Islet precursor cell (in vitro differentiated cells): ENCODE data around the gene HPS4.
"Not testable (repeated sequence)": the region's sequence is repeated elsewhere in the genome, so short reads cannot be mapped to it uniquely, and the experiment has no call there.

Experiments used
- DNase-seq: peaks from one replicate; pipeline ENCODE4 v3.0.0-alpha.2; 2018

The HPS4 gene

GRCh38 chr22:26439559-26439958, 44.0 kb downstream of the HPS4 start:
- DNase-seq = no peak

- DNase-seq = not testable (repeated sequence)
Observed at GRCh38 chr22:26438776-26439175, 44.8 kb downstream of the HPS4 start.

- DNase-seq = no peak
Observed at GRCh38 chr22:26437694-26438392, 45.7 kb downstream of the HPS4 start.

GRCh38 chr22:26436903-26437515, 46.6 kb downstream of the HPS4 start:
- DNase-seq = no peak

- no peak for DNase-seq
Observed at GRCh38 chr22:26435327-26436093, 48.1 kb downstream of the HPS4 start.

GRCh38 chr22:26433805-26434204, 49.8 kb downstream of the HPS4 start:
- DNase-seq = no peak

GRCh38 chr22:26432619-26433311, 50.8 kb downstream of the HPS4 start:
- DNase-seq = no peak

- DNase-seq = no peak
Observed at GRCh38 chr22:26431261-26431995, 52.2 kb downstream of the HPS4 start.

GRCh38 chr22:26430600-26430999, 53.0 kb downstream of the HPS4 start:
- no peak for DNase-seq

GRCh38 chr22:26429458-26430286, 53.9 kb downstream of the HPS4 start:
- no peak for DNase-seq

- peak; percentile 78 for DNase-seq
Observed at GRCh38 chr22:26428515-26429457, 54.8 kb downstream of the HPS4 start, which contains the start of gene ASPHD2. Gene ASPHD2 (plus strand): TSS chr22:26429260. CDS start chr22:26433616, 4,356 bp downstream.

GRCh38 chr22:26426924-26427323, 56.7 kb downstream of the HPS4 start:
- DNase-seq = no peak

GRCh38 chr22:26418620-26419019, 65.0 kb downstream of the HPS4 start:
- DNase-seq = no peak

GRCh38 chr22:26417406-26417805, 66.2 kb downstream of the HPS4 start:
- DNase-seq = no peak

- DNase-seq = peak; percentile 98
Observed at GRCh38 chr22:26416670-26417276, 66.8 kb downstream of the HPS4 start.

- DNase-seq = no peak
Observed at GRCh38 chr22:26416256-26416655, 67.3 kb downstream of the HPS4 start.

- DNase-seq = no peak
Observed at GRCh38 chr22:26414347-26414746, 69.2 kb downstream of the HPS4 start.

GRCh38 chr22:26410386-26410785, 73.2 kb downstream of the HPS4 start:
- DNase-seq = no peak

- no peak for DNase-seq
Observed at GRCh38 chr22:26409719-26410335, 73.8 kb downstream of the HPS4 start.
